Type B pancreatic cell (in vitro differentiated cells): ENCODE measurements around the gene C1orf94. TPM values are rescaled to one million over a fixed set of nuclear protein-coding genes. Genes with fewer than 3 reads are reported as not detected.

Source experiments
- DNase-seq: peaks from one replicate; pipeline ENCODE4 v3.0.0; 2021; ENCODE audit warnings: mixed read lengths; ENCODE audit not compliant: unreplicated experiment; ENCODE audit errors: extremely low spot score
- H3K27ac Mint-ChIP-seq: 2 replicates; pipeline ENCODE4 v1.8.0; 2021; ENCODE audit warnings: mild to moderate bottlenecking, mixed read lengths
- H3K27me3 Mint-ChIP-seq: 2 replicates; pipeline ENCODE4 v1.8.0; 2021; ENCODE audit warnings: mixed read lengths
- H3K36me3 Mint-ChIP-seq: 2 replicates; pipeline ENCODE4 v1.8.0; 2021; ENCODE audit warnings: mixed read lengths
- H3K4me1 Mint-ChIP-seq: one replicate; pipeline ENCODE4 v1.8.0; 2021; ENCODE audit warnings: mixed read lengths; ENCODE audit not compliant: unreplicated experiment
- H3K4me3 Mint-ChIP-seq: 2 replicates; pipeline ENCODE4 v1.8.0; 2021; ENCODE audit warnings: mild to moderate bottlenecking, mixed read lengths
- H3K9me3 Mint-ChIP-seq: 2 replicates; pipeline ENCODE4 v1.8.0; 2021; ENCODE audit warnings: mixed read lengths
- total RNA-seq: library from RNA; stranded (reverse); gene quantifications from 2 replicates; pipeline ENCODE4 v1.2.1, GENCODE V29; 2021; ENCODE audit warnings: low replicate concordance
- TF ChIP-seq, protein P1 (sequence below): fragments of 200-600 bp; sonication (generic); conservative IDR thresholded peaks from 2 replicates; pipeline ENCODE4 v1.5.0; 2021; ENCODE audit warnings: antibody characterized with exemption, mild to moderate bottlenecking

Gene C1orf94
- total RNA-seq, 1 donor from 2014 or later = not detected

GRCh38 chr1:34156739-34157138 is 20.0 kb upstream of the C1orf94 start:
- TF ChIP-seq, protein P1, sequence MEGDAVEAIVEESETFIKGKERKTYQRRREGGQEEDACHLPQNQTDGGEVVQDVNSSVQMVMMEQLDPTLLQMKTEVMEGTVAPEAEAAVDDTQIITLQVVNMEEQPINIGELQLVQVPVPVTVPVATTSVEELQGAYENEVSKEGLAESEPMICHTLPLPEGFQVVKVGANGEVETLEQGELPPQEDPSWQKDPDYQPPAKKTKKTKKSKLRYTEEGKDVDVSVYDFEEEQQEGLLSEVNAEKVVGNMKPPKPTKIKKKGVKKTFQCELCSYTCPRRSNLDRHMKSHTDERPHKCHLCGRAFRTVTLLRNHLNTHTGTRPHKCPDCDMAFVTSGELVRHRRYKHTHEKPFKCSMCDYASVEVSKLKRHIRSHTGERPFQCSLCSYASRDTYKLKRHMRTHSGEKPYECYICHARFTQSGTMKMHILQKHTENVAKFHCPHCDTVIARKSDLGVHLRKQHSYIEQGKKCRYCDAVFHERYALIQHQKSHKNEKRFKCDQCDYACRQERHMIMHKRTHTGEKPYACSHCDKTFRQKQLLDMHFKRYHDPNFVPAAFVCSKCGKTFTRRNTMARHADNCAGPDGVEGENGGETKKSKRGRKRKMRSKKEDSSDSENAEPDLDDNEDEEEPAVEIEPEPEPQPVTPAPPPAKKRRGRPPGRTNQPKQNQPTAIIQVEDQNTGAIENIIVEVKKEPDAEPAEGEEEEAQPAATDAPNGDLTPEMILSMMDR = peak; percentile 31
- Mint-ChIP-seq H3K4me1 (no peaks in the 10 kb centered on the region), H3K27ac (no peak overlapping the region), H3K4me3 (no peak overlapping the region), H3K27me3 (peaks cover 54% of the 10 kb centered on the region), H3K36me3 (no peaks in the 10 kb centered on the region), H3K9me3 (no peaks in the 10 kb centered on the region)
- DNase-seq = no peak

DNA sequence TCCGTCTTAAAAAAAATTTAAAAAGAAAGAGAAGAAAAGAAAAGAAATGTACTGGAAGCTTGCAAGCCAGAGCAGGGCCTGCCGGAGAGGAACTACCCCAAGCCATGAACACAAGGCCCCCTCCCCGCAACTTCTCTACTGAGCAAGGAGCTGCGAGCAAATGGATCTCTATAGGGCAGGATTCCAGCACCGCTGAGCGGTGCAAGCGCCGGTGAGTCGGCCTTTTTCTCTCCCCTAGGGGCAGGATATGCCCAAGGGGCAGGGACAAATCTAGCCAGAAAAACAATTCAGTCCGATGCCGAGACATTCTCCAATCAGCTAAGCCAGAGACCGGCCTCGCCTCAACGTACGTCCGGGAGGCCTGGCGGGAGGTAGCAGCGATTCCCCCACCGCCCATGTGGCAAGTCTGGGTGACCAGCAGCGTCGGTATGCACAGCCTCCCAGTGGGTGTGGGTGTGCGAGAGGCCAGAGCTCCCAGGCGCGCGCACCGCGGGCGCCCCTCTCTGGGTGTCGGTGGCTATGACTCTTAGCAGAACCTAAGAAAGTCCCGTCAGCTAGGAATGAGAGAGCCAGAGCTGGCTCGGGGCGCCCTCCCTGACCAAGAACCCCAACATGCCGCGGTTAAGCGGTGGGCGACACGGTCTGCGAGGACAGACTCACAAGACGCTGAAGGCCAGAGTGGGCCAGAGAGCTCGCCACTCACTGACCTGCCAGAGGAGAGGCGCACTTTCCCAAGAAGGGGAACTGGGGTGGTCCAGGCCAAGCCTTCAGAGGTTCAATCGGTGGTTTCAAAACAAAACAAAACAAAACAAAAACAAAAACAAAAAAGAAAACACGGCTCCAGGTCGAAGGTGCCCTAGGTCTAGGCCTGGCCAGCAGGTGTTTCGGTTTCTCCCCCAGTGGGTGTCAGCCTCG is 13.6 kb upstream of the C1orf94 start:
- Mint-ChIP-seq H3K27me3 (peaks cover 88% of the 10 kb centered on the region), H3K4me1 (peaks cover 9% of the 10 kb centered on the region), H3K9me3 (no peaks in the 10 kb centered on the region), H3K4me3 (peak overlapping the region; percentile 90), H3K27ac (peak overlapping the region; percentile 50), H3K36me3 (no peaks in the 10 kb centered on the region)
- DNase-seq = peak; percentile 75
- TF ChIP-seq, protein P1 = peak; percentile 76

GRCh38 chr1:34163792-34164731 is 12.6 kb upstream of the C1orf94 start:
- no peak for DNase-seq
- Mint-ChIP-seq H3K9me3 (no peaks in the 10 kb centered on the region), H3K27ac (no peak overlapping the region), H3K36me3 (no peaks in the 10 kb centered on the region), H3K27me3 (peaks cover 88% of the 10 kb centered on the region), H3K4me1 (peaks cover 9% of the 10 kb centered on the region), H3K4me3 (peak overlapping the region; percentile 90)
- TF ChIP-seq, protein P1 = no peak

- Mint-ChIP-seq H3K4me3 (peak within 1 kb of the TSS; percentile 88), H3K27me3 (peaks cover 88% of the 10 kb centered on the region), H3K27ac (peak within 1 kb of the TSS; percentile 32), H3K36me3 (no peaks in the 10 kb centered on the region), H3K4me1 (peaks cover 9% of the 10 kb centered on the region), H3K9me3 (no peaks in the 10 kb centered on the region)
- no peak for DNase-seq
- TF ChIP-seq, protein P1 = no peak
Measured at GRCh38 chr1:34164771-34165391, 11.8 kb upstream of the C1orf94 start, which contains the start of gene CSMD2. TSS of gene CSMD2 (minus strand) at chr1:34165230. CDS start at chr1:34165097, 133 bp downstream.

DNA sequence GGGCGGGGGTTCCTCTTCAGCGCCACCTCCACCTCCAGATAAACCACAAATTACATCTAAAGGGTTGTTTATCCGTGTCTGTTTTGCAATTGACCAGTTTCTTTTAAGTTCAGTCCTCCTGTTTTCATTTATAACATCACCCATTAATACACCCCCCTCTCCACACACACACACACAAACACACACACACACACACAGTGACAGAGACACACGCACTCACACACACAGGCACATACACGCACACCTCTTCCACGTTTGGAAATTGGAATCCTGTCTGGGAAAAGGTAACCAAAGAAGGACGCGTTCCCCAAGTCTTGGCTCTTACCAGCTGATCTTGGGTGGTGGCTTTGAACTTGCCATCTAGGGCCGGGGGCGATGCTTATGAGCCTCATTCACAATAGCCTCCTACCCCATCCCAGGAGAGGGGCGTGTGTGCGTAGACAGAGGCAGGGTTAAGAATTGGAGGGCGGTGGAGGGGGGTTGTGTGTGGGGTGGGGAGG is 11.2 kb upstream of the C1orf94 start:
- TF ChIP-seq, protein P1 = no peak
- Mint-ChIP-seq H3K4me3 (peak overlapping the region; percentile 88), H3K36me3 (no peaks in the 10 kb centered on the region), H3K4me1 (peaks cover 9% of the 10 kb centered on the region), H3K9me3 (no peaks in the 10 kb centered on the region), H3K27ac (peak overlapping the region; percentile 32), H3K27me3 (peaks cover 88% of the 10 kb centered on the region)
- no peak for DNase-seq
